CD4-positive, alpha-beta T cell treated with Interleukin-17A for 1 hour (primary cell): ENCODE measurements around the gene ICA1.
A peak's percentile ranks its signal among the peaks of the same experiment; 100 is the strongest.

Experiments used
- DNase-seq: peaks from one replicate; pipeline ENCODE4 v3.0.0-alpha.2; 2020

ICA1 gene

DNA sequence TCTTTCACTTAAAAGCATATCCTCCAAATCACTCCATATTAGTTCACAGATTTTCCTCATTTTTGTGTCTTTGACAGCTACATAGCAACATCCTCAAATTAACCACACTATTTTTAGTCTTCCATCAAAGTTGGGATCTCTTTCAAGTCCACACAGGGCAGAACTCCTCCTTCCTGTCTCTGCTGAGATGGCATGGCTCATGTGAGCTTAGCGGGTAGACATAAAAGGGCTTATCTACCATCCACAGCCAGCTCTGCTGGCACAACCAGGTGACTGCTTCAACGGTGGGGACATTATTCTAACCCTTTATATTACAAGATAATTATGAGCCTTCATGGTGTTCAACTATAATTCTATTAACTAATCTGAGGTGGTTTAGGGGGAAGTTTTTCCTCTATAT lies 35.5 kb downstream of the ICA1 start:
- DNase-seq, result no peak

DNA sequence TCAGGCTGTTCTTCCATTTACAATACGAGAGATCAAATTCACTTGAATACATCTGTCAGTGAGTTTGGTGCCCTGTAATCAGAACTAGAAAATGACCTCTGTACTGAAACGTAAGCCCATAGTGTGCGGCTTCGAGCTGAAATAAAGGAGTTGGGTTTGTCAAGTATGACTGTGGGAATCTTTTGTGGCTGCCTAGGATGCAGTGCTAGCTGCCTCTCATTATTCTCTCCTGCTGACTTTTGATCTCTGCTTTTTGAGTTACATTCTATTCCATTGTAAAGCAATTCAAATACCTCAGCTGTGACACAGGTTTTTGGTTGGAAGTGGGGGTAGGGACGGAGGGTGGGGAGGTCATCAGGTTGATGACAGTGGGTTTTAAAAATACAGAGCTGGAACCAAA lies 40.4 kb downstream of the ICA1 start:
- no peak for DNase-seq

DNA sequence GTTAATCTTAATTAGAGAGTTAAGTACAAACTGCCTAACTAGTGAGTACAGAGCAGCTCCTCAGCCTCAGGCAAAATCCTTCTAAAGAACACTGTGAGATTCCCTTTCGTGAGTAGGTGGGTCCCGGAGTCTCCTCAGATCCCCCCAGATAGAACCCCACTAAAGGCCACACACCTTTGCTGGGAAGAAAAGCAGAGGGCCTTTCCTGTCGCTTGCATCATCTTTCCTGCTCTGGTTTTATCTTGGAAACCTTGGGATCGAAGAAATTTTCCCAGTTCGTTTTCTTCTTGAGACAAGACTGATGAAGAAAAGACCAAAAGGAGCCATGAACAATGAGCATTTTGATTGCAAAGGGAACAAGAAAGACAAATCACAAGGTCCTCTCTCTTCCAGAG lies 40.9 kb downstream of the ICA1 start:
- DNase-seq, result no peak

DNA sequence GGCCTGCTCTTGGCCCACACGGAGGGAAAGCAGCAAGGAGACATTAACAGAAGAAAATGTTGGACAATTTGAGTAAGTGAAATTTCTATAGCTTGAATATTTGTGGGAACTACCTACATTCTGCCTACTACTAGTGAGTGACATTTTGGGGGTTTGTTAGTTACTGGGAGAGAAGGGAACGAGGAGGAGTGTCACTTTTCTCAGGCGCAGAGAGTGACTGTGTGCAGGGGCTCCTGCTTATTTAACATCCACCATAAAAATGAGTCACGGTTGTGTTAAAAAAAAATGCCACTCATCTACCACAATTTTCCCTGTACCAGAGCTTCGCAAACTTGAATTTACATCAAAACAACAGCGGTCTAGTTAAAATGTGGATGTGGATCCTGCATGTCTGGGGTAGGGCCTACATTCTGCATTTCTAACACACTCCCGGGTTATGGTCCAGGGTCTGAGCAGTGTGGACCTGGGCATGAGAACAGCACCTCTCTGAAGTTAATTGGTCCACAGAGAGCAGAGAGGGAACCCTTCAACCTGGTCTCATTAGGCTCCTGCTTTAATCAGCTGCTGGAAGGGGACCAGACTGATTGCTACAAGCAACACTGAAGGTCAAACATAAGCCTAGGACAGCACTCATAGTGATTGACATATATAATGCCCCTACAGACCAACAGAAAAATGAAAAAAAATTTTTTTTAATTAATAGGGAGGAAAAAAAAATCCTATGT lies 41.4 kb downstream of the ICA1 start:
- no peak for DNase-seq

DNA sequence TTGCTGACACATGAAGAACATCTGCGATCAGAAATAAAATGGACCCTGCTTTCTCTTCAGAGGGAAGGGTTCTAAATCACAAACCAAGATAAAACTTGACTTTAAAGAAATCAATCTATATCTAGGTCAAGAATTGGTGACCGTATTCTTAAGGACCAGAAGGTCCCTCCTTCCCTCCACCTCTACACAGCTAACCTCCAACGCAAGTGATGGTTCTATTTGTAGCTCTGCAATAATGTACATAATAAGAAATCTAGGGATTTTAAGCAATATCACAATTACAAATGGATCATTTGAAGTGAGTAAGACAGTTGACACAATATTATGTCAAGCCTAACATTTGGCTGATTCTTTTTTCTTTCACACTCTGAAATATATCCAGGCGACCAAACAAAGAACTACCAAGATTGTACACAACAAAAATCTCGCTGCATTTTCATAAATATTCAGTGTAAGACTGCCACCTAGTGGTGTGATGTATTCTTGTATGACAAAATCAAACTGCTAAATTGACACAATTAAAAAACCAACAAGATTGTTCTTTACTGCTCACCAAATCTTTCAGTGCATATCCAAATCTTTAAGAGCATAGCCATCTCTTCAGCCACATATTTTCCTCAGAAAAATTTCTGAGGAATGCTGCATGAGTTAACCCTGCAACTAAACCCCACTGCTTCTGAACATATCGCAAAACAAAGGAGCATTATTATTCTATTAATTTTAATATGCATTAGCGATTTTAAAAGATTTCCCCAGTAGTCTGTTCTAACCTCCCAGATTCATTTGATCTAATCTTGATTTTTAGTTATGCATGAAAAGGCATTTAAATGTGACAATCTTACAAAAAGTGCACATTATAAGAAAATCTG lies 44.5 kb downstream of the ICA1 start:
- DNase-seq, result peak; percentile 82

DNA sequence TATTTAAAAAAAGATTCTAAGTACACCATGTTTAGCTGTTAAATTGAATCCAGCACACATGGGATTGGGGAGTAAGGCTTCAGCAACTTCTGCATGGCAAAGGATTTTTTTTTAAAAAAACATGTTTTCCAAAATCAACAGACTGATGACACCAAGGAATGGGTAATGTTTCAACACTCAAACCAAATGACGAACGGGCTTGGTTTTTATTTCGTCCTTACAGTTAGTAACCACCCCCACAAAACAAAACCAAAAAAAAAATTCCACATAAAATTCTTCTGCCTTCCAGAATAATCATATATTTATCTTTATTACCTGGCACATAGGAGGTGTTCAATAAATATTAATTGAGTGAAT lies 45.7 kb downstream of the ICA1 start:
- no peak for DNase-seq

DNA sequence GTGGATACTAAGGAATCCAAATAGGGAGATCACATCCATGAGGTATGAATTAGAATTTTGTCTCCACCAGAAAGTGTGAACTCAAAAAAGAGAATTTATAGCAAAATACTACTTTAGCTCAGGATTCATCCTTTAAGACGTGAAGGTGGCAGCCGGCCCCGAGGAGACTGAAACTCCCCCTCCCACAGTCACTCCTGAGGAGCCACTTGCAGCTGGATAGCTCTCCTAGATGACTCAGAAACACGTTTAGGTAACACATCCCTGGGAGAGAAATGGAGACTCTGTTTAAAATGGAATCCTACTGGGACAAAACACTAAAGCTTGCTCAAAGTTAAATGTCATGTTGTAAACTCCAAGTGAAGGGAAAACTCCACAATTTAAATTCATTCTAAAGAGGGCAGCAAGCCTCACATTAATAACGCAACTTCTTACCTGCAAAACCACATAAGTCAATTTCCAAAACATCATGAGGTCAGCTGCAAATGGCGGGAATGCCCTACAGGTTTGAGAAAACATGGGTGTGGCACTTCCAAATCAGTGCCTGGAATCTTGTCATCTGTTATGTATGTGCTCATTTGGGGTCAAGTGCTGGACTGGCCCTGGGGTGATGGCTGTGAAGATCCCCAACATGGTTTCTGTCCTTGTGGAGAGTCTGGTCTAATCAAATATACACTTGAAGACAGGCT lies 46.2 kb downstream of the ICA1 start:
- no peak for DNase-seq

DNA sequence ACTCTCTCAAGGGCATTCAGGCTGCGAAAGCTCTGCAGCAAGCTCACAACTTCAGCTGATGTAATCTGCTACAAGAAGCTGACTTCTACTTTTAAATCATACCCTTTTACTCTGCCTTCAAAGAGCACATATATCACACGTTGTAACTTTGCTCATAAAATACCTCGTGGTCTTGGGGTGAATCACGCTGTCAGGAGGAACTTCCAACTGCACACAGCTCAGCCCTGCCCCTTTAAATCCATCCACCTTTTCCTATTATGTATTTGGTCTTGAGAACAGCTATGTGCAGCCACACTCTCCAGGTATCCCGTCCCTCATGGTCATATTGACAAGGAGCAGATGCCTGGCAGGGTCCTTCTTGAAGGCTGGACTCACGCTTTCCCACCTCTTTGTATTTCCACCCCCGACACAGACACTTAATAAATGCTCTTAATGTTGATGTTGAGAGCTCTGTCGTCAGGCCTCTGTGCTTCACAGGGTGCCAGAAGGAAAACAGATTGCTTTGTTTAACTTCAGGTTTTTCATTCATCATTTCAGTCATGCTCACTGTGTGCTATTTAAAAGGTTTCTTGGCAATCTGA lies 47.6 kb downstream of the ICA1 start:
- DNase-seq, result no peak

DNA sequence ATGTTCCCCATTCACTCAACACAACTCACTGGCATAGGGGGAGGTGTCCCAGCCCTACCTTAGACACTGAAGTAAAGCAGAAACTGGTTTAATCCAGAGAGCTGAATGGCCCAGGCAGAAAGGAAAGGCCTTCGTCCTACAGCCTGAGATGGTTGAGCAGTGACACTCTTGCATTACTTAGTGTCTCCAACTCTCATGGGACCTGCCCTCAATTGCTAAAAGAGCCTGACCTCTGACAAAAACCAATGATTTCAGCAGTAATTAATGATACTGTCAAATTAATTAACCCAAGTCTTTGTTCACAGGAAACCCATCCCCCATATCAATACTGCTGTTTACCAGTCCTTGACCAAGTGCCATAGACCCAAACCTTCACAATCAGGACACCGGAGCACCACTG lies 48.6 kb downstream of the ICA1 start:
- no peak for DNase-seq

DNA sequence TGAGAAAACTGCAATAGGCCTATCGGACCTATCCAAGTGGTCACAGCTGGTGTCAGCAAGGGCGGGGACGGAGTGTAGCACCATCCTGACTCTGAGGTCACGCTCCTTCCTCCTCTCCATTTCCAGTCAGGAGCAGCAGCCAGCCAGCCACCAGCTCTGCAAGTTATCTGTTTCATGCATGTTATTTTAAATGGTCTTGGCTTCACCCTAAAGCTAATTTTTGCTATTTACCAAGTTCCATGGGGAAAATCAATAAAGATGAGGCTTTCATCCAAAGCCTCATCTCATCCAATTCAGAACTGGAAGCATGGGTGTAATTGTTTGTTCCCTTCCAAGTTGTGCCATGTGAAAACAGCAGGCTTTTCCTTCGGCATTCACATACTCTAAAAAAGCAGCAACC lies 49.3 kb downstream of the ICA1 start:
- DNase-seq, result no peak

DNA sequence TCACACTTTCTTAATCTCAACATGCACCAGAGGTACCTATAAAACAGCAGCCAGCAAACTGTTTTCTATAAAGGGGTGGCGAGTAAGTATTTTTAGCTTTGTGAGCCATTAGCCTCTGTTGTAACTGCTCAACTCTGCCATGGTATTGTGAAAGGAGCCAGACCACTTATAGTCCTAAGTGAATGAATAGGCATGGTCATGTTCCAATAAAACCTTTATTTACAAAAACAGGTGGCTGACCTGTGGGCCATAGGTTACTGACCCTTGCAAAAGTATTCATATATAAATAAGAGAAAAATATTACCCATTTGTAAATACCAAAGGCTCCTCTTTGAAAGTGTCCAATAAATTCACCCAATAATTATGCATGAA lies 50.3 kb downstream of the ICA1 start:
- no peak for DNase-seq

DNA sequence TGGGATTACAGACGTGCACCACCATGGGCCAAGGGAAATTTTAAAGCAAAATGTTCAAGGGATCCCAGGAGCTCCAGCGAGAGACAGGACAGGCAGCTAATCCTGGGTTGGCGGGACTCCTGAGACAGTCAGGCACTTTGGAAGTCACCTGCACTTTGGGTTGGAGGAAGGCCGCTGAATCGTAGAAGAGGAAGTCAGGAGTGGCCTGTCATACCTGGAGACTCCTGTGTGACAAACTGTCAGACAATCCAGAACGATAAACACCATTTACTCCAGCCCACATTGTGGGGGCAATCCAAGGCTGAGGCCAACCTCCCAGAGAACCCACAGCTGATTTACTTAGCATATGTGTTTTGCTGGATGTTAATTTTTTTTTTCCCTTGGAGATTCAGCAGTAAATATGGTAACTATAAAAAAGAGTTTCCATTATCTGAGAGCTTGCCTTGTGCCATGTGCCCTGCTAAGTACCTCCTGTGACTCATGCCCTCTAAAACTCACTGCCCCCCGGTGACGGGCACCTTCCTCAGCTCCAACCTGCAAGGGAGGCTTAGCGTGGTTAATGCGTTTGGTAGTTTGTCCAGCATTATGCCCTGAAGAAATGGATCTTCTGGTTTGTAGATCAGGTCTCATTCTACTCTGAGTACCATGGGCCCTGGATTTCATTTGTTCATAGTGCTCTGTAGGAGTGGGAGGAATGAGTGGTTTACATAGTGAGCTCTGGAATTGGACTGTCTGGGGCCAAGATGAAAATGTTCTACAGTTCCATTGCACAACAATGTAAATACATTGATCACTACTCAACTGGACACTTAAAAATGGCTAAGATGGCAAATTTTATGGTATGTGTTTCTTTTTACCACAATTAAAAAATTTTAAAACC lies 50.9 kb downstream of the ICA1 start:
- DNase-seq, result no peak

DNA sequence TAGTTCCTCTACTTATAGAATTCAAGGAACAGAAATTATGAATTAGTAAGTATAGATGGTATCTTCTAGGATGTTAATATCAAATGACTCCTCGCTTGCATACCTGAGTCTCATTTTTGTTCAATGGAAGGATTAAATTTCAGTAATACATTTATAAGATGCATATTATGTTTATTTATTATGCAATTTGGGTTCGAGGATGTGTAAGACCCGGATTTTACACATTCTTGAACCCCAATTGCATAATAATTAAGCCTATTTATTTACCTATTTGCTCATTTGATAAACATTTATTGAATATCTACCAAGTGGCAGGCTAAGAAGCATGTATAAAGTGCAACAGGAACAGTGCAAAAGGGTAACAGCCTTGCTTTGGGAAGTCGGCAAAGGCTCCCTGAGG lies 52.6 kb downstream of the ICA1 start:
- no peak for DNase-seq

DNA sequence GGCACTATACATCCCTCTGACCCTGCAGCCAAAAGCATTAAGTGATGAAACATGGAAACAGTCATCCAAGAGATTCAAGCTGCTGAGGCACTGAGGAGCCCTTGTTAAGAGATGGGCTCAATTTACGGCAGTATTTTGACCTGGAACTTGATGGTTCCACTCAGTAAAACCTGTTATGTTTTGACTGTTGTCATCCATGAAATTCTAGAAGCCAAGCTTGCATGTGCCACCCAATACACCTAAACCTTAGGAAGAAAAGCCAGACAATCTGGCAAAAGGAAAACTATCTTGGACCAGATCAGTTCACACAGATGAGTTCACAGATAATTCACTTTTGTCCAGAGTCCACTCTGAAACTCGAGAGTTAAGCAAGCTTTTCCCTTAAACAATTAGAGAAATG lies 53.2 kb downstream of the ICA1 start:
- DNase-seq, result no peak

DNA sequence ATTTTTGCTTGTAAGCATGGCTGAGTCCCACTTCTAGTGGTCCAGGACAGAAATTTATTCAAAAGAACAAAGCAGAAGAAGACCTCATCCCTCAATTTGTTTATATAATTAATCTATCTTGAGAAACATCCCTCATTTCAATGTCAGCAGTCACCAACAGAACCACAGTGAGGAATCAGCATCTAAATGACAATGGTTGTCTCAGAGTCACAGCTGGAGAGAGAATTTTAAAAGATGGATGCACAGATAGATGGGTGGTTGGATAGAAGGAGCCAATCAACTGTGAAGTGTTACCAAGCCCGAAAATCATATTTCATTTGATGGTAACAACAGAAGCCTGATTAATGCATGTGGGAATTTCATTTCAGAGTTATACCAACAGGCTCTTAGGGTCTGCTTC lies 55.0 kb downstream of the ICA1 start:
- DNase-seq, result no peak

DNA sequence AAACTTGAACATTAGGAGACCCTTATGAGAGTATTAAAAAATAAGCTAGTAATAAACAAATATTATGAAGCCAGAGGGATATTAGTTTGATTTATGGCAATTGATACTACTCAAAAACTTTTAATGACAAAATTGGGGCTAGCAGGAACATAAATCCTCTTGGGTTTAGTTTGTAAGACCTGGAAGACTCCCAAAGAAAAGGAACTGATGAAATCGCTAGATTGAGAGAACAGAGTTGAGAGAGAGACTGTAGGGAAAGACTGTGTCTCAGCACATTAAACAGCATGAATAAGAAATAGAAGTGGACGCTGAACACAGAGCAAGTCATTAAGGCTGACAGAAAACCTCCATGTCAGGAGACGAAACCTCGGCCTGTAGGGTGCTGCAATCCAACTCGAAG lies 56.4 kb downstream of the ICA1 start:
- DNase-seq, result no peak

DNA sequence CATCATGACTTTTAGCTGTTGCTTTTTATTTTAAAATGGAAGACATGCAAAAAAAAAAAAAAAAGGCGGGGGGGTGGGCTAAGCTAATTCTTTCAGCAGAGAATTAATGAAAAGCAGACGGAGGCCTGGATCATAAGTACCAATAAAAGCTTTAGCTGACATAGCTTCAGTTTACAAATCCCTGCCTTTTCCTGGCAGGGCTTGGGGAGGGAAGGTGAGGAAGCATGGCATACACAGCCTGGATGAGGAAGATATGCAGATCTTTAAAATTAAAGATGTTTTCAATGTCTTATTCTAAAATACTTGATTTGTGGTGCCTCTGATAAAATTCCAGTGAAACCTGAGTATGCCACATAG lies 57.0 kb downstream of the ICA1 start:
- no peak for DNase-seq

DNA sequence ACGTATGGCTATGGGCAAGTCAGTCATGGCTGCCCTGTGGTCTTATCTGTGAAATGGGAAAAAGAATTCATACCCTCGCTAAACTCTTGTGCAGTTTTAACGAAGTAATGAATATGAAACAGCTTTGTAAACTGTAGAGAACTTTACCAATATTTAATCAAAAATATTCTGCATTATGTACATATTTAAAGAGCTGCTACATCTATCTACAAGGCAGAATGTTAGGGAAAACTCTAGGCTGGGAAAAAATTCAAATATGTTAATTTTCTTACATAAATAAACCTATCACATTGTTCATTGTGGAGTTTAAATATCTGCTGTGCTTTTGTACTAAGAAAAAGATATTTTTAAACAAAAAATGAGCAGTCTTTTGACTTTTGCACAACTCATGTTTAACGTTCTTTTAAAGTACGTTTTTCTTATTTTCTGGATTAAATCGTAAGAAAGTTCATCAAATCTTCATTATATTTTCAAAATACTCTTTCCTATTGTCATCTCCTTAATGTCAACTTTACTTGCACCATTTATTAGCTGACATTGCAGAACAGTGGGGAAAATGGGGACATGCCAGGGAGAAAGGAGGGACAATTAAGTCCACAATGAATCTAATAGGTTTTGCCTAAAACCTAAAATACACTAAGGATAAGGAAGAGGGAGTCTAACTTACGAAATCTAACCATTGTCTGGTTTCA lies 57.5 kb downstream of the ICA1 start:
- DNase-seq, result no peak

DNA sequence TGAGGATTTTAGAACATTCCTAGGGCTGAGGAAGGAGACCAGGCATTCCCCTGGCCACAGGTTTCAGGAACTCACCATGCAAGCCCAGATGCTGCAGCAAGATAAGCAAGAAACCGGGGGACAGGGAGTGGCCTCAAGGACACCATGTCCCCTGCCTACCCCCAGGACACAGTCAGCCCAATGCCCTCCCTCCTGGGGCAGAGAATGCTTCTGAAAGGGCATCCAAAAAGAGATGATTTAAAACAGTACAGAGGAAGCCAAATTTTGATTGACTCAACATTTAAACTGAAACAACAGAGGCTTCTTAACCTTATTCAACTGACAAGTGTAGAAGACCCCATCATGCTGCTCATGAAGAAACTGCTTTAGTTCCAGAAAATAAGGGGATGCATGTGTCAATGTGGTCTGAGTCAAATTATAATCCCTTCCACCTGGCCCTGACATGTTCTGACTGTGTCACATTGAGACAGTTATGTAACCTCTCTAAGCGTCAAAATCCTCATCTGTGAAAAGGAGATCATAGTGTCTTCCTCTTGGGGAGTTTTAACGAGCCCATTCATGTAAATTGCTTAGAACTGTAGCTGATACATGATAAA lies 60.0 kb downstream of the ICA1 start:
- no peak for DNase-seq

DNA sequence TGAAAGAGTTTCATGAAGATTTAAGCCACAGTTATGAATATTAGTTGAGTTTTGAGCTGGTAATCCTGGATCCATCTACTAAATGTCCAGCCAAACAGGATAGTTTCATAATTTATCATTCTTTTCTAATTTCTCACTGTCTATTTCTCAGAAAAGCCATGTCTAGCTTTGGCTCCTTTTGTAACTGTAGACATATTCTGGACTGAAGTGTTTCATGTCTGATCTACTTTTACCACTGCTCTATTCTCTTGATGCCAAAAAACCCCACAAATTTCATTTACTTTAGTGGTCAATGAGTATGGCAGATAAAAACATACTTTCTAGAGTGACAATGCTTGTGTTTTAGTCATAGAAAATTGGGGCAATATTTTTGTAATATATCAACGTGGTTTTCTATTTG lies 61.2 kb downstream of the ICA1 start:
- DNase-seq, result no peak

DNA sequence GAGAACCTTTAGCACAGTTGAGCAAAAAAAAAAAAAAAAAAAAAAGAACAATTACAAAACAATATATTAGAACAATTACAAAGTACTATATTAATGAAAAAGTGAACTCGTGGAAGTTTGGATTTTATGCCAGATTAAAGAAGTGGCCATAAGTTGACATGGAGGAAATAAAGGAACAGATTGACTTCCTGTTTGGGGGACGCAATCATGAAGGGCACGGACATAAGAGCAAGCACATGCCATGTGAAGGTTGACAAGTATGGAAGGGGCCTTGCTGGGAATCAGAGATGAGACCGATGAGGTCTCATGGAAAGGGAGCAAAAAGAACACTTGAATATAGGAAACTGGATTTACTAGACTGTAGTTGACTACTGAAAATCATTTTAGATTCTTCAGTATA lies 61.7 kb downstream of the ICA1 start:
- no peak for DNase-seq
